ENCODE measurements around the gene ANKZF1. TPM values are rescaled to one million over a fixed set of nuclear protein-coding genes. Genes with fewer than 3 reads are reported as not detected.

ANKZF1 gene
- total RNA-seq, 2 donors from 2014 or later, result 14.5 to 14.9 TPM

DNA sequence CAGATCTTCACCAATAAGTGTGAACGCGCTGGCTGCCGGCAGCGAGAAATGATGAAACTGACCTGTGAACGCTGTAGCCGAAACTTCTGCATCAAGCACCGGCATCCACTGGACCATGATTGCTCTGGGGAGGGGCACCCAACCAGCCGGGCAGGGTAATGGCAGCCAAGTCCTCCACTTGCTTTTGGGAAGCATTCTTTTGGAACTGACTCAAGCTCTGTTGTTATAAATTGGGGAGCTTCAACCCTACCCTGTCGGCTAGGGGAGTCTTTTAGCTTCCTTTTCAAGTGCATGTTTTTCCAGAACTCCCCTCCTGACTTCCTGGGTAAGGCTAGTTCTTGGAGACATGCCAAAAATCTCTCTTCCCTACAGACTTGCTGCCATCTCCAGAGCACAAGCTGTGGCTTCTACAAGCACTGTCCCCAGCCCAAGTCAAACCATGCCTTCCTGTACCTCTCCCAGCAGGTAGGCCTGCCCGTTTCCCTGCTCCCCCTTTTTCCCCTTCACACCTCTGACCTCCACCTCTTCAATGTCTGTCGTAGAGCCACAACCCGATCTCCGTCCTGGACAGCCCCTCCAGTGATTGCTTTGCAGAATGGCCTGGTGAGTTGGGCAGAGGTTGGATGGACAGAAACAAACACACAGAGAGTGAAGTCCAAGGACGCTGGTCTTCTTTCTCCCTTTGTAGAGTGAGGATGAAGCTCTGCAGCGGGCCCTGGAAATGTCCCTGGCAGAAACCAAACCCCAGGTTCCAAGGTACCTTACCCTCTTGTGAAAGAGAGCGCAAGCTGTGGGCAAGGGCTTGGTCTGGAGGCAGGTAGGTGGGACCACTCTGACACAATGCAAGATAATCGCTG, 21.5 kb upstream of the ANKZF1 start:
- peaks cover 18% of the 10 kb centered on the region for H3K36me3 ChIP-seq
- peak overlapping the region; percentile 95 to 98 for H3K27ac ChIP-seq
- TF ChIP-seq, protein P1, sequence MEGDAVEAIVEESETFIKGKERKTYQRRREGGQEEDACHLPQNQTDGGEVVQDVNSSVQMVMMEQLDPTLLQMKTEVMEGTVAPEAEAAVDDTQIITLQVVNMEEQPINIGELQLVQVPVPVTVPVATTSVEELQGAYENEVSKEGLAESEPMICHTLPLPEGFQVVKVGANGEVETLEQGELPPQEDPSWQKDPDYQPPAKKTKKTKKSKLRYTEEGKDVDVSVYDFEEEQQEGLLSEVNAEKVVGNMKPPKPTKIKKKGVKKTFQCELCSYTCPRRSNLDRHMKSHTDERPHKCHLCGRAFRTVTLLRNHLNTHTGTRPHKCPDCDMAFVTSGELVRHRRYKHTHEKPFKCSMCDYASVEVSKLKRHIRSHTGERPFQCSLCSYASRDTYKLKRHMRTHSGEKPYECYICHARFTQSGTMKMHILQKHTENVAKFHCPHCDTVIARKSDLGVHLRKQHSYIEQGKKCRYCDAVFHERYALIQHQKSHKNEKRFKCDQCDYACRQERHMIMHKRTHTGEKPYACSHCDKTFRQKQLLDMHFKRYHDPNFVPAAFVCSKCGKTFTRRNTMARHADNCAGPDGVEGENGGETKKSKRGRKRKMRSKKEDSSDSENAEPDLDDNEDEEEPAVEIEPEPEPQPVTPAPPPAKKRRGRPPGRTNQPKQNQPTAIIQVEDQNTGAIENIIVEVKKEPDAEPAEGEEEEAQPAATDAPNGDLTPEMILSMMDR (IDR thresholded peaks at IDR 0.05), result no peak
- peaks cover 0 to 21% of the 10 kb centered on the region in 2 donors for H3K4me1 ChIP-seq
- H3K9me3 ChIP-seq, result no peaks in the 10 kb centered on the region
- DNase-seq (ENCODE audit: low spot score), result no peak
- peak overlapping the region in 1 of 2 donors; percentile 78 for H3K4me3 ChIP-seq
- H3K27me3 ChIP-seq, result no peaks in the 10 kb centered on the region

DNA sequence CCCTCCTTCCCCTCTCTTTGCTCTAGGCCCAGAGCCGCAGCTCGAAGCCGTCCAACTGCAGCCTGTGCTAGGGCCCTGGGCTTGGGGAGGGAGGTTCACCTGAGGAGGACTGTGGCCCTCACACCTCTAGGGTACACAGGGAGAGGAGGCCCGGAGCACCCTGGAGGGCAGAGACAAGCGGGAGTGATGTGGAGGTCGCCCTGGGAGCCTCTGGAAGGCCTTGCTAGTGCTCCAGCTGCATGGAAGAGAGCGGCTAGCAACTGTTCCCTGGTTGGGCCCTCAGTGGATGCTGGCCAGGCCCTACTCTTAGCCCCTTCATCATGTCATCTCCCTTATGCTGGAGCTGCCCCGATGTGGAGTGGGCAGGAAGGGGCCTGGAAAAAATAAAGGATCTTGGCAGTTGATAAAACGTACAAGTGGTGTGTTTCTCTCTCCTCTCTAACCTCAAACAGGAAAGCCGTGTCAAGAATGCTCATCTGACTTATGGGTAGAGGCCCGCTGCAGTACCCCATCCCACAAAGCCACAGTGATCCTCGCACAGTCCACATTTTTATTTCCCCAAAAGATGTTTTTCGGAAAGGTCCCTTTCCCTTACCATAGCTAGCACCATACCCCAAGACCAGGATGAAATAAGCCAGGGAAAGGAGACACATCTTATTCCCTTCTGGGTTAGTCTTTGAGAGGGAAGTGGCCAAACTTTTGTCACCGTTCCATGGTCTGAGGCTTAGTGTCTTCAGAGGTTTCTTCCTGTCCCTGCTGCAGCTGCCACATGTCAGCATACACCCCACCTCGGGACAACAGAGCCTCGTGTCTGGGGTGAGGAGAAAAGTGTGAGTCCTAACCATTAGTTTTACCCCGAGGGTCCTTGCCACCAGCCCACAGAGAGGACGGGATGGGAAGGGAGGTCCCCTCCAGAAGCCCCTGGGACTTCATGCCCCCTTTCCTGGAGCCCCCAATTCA, 20.1 kb upstream of the ANKZF1 start:
- DNase-seq (ENCODE audit: low spot score), result no peak

DNA sequence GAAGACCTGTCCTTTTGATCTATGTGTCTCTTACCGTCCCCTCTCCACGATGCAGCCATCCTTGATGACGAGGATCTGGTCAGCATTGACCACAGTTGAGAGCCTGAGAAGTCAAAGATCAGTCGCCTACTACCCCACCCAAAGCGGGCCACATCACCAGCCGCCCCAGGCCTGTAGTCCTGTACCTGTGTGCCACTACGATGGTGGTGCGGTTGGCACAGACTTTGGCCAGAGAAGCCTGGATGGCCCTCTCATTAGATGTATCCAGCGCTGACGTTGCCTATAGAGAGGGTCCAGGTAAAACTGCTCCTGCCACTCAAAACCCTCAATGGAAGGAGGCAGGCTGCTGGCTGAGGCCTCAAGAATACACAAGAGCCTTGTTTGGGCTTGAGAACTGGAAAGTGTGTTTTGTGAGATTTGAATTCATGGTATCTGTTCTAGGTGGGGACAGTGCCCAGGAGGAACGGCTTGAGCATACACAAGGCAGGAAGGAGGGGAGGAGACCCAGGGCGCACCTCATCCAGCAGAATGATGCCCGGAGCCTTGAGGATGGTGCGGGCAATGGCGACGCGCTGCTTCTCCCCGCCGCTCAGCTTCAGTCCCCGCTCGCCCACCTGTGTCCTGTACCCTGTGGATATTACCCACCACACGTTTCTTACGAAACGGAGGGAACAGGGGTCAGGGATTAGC, 19.3 kb upstream of the ANKZF1 start:
- H3K4me3 ChIP-seq, result no peak overlapping the region
- no peaks in the 10 kb centered on the region for H3K27me3 ChIP-seq
- H3K27ac ChIP-seq, result no peak overlapping the region
- H3K4me1 ChIP-seq, result peaks cover 0 to 21% of the 10 kb centered on the region in 2 donors
- DNase-seq (ENCODE audit: low spot score), result no peak
- TF ChIP-seq, protein P1 (IDR thresholded peaks at IDR 0.05), result no peak
- H3K9me3 ChIP-seq, result no peaks in the 10 kb centered on the region
- H3K36me3 ChIP-seq, result peaks cover 38% of the 10 kb centered on the region

More for the DNA sequence above, 20.1 kb upstream of the ANKZF1 start:
- Histone ChIP-seq H3K9me3 (no peaks in the 10 kb centered on the region), H3K4me1 (peaks cover 0 to 21% of the 10 kb centered on the region in 2 donors), H3K27me3 (no peaks in the 10 kb centered on the region), H3K27ac (no peak overlapping the region), H3K4me3 (no peak overlapping the region), H3K36me3 (peaks cover 32% of the 10 kb centered on the region)
- TF ChIP-seq, protein P1 (IDR thresholded peaks at IDR 0.05), result no peak

DNA sequence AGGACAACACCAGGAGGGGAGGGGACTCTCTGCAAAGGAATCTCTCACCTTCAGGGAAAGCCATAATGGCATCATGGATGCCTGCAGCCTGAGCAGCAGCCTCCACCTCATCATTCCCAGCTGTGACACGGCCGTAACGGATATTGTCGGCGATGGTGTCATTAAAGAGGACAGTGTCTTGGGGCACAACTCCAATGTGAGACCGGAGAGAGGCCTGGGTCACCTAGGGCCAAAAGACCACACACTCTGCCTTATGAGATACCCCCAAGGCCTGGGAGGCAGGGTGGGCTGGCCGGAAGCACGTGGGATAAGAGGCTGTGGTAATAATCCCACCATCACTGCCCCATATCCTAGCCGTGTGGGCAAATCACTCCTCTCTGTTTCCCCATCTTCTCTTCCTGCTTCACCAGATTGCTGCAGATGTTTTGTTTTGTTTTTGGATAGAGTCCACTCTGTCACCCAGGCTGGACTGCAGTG, 18.7 kb upstream of the ANKZF1 start:
- no peaks in the 10 kb centered on the region for H3K9me3 ChIP-seq
- no peak overlapping the region for H3K4me3 ChIP-seq
- no peak for DNase-seq (ENCODE audit: low spot score)
- H3K36me3 ChIP-seq, result peaks cover 44% of the 10 kb centered on the region
- H3K27ac ChIP-seq, result no peak overlapping the region
- H3K4me1 ChIP-seq, result peaks cover 0 to 19% of the 10 kb centered on the region in 2 donors
- TF ChIP-seq, protein P1 (IDR thresholded peaks at IDR 0.05), result no peak
- no peaks in the 10 kb centered on the region for H3K27me3 ChIP-seq

DNA sequence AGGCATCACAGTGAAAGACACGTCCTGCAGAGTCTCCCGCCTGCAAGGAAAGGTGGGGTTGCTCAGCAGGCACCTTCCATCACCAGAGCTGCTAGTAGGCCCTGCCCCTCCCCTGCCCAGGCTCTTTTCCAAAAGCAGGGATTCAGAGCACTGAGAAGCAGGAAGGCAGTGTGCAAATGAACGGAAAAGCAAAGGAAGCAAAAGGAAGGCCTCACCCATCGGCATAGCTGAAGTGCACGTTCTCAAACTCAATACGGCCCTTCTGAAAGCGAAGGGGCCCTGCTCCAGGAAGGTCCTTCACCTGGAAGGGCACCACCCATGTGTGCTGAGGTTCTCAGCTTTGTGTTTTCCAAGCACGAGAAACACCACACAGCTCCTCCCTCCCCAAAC, 16.6 kb upstream of the ANKZF1 start:
- Histone ChIP-seq H3K27ac (no peak overlapping the region), H3K4me1 (peaks cover 0 to 24% of the 10 kb centered on the region in 2 donors), H3K36me3 (peaks cover 47% of the 10 kb centered on the region), H3K9me3 (no peaks in the 10 kb centered on the region), H3K4me3 (no peak overlapping the region), H3K27me3 (no peaks in the 10 kb centered on the region)
- TF ChIP-seq, protein P1 (IDR thresholded peaks at IDR 0.05), result no peak
- no peak for DNase-seq (ENCODE audit: low spot score)
